ACHN (cell line): ENCODE results near the gene ARNT2.

Source experiments
- DNase-seq: peaks from one replicate; pipeline ENCODE4 v3.0.0-alpha.2; 2015
- in situ Hi-C: cut with HindIII; loops from 2 replicates; pipeline ENCODE4 v1.10.0; 2017; ENCODE audit warnings: low sequenced_read_pairs, low pct_ligation_motif_present, low pct_unique_long_range_greater_than_20kb

ARNT2 gene

DNA sequence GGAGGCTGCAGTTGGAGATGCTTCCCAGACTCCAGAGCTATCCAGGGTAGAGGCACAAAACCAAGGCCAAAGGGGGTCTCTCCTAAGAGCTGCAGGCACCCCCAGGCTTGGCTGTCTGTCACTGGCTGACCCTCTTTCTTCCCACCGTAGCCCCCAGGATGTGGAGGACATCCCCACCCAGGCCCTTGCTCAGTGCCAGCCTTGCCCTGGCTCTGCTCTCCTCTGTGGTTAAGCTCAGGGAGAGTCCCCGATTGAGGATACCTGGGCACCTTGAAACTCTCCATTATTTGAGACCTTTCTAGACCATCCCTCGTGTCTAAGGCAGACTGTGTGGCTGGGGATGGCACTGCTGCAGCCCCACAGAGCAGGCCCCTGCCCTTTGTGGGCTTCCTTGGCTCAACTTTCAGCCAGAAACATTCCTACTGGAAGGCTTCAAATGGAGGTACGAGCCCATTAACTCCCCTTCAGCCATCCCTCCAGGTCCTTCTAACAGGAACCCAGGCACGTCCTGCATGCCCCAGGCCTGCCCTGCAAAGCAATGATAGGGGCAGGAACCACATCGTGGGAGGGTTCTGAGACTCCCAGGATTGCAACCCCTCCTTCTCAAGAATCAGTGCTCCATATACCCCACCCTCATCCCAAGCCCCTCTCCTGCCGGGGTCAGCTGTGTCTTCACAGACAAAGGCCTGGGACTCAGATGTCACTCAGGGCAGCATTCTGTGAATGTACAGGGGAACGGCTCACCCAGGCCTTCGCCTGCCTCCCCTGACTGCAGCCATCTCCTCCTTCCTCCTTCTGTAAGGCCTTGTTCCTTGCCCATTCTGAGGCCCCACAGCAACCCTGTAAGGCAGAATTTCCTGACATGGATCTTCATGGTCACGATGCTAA, 188.0 kb downstream of the ARNT2 start:
- in situ Hi-C loops = no loop called here
- no peak for DNase-seq

DNA sequence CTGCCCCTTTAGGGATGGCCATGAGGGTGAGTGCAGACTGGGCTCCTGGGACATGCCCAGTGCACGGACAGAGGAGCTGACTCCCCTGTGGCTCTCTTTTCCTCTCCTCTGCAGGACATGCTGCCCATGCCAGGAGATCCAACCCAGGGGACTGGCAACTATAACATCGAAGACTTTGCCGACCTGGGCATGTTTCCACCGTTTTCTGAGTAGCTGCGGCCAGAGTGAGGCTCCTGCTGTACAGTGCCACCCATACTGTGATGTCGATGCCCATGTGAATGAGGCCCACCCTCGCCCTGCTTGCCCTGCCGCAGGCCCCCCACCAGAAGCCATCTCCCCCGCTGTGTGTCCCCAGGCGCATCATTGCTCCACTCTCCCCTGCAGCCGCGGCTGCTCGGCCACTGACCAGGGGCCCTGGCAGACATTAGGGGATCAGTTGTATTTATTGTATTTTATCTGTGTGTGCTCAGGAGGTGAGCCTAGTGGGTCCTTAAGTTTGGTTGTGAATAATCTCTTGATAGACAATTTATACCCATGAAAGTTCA, 189.4 kb downstream of the ARNT2 start:
- no peak for DNase-seq
- in situ Hi-C loops = no loop called here

DNA sequence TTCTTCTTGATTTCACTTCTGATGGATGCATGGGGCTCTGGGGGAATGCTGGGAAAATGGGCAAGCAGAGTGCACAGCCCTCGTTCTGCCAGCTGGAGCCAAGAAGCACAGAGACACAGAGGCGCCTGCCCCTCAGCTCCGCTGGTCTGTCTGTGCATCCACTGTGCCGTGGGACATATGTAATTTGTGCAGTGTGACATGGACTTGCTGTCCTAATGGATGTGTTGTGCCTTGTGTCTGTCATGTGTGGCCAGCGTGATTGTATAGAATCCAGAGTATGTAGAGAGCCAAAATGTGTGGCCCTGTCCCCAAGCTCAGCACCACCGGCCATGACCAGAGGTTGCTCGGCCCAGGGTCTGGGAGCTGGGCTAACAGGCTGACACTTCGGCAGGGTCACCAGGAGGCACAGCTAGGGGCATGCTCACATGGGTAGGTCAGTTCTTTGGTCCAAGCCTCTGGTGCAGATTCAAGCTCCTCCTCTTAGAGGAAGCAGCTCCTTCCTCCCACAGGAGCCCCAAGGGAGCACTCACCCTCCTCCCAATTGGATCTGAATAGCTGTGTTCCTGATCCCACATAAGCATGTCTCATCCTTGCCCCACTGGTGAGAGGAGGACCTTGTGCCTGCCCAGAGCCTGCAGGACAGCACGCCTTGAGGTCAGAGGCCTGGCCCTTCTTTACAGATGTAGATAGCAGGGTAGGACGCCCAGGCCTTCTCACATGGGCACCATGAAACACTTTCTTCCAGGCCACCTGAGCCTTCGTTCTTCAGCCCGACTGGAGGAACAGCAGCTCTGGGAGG, 190.1 kb downstream of the ARNT2 start:
- in situ Hi-C loops = no loop called here
- DNase-seq = no peak

DNA sequence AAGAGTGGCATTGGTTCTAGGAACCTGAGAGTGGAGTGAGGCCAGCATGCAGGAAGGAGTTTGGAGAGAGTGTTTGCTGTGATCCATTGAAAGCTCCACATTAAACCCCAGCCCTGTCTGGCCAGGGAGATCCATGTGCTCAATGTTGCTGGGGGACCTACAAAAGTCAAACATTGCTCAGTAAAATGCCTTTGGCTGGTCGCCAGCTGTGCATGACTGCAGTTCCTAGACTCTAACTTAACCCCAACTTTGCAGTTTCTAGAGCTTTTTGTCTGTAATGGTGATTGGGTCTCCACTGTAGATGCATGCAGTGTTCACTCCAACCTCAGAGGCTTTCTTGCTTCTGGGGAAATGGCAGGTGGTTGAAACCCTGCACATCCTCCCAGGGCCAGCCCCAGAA, 191.2 kb downstream of the ARNT2 start:
- no peak for DNase-seq
- in situ Hi-C loops = no loop called here

DNA sequence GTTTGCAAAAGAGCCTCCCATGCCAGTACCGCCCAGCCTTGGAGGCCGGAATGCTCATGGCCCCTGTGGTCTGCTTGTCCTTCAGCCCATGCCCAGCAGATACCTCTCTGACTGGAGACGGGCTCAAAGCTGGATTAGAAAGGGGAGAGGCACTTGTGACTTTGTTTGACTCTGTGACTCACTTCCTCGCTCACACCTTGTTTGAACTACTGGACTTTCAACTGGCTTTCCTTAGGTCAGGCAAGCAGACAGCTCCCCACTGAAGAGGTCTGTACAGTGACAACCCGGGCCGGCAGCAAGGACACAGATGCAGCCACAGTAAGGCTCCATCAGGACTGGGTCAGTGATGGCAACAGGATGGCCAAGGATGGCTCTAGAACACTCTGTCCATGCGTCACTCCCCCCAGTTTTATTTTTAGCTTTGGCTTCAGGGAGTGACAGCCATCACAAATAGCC, 192.4 kb downstream of the ARNT2 start:
- no peak for DNase-seq
- in situ Hi-C loops = no loop called here

DNA sequence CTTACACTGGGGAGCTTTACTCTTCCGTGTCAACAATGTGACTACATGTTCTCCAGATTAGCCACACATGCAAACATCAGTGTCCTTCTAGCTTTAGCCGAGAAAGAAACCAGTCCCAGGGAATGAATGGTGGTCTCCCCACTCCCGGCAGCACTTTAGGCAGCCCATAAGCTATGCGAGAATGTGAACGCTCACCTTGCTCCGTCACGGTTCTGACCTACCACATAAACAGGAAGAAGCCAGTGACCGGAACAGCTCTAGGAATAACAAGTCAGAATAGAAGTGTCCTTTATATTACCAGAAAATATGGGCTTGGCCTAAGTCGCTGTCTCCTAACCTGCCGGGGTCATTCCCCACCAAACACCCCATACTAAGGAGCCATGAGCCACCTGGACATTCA, 192.9 kb downstream of the ARNT2 start:
- DNase-seq = no peak
- in situ Hi-C loops = no loop called here

DNA sequence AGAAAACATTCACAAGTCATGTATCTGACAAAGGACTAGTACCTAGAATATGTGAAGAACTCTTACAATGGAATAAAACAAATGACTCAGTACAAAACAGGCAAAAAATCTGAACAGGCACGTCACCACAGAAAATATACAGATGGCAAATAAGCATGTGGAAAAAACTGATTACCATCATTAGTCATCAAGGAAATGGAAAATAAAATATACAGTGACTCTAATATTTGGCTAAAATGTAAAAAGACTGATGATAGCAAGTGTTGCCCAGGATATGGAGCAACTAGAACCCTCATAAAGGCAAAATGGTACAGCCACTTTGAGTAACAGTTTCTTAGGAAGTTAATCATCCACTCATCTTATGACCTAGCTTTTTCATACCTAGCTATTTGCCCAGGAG, 195.2 kb downstream of the ARNT2 start:
- in situ Hi-C loops = no loop called here

DNA sequence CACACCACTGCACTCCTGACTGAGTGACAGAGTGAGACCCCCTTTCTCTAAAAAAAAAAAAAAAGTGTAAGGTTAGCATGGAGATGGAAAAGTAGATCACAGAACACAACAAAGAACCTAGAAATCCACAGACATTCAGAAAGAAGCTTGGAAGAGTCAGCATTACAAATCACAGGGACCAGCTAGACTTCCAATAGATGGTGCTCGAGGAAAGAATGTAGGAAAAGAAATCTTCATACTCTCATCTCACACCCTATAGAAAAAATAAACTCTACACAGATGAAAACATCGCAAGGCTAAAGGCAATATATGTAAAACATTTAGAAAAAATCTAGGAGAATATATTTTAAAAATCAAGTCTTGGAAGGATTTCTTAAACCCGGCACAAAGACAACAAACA, 196.4 kb downstream of the ARNT2 start:
- no peak for DNase-seq

More for the DNA sequence above, 195.2 kb downstream of the ARNT2 start:
- DNase-seq = no peak

DNA sequence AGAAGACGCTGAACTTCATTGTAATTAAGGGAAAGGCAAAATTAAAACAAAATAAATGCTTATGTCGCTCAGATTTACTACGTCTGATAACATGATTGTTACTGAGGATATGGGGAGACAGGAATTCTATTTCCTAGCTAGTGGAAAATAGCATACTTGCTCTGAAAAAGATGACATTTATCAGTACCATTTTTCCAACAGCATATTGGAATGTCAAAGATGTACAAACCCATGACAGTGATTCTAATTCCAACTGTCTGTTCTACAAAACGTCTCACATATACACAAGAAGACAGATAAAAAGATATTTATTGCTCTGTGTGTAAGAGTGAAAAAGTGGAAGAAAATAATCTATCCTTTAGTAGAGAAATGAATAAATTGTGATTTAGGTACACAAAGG, 197.1 kb downstream of the ARNT2 start:
- DNase-seq = no peak
- in situ Hi-C loops = no loop called here

More for the DNA sequence above, 196.4 kb downstream of the ARNT2 start:
- in situ Hi-C loops = no loop called here

DNA sequence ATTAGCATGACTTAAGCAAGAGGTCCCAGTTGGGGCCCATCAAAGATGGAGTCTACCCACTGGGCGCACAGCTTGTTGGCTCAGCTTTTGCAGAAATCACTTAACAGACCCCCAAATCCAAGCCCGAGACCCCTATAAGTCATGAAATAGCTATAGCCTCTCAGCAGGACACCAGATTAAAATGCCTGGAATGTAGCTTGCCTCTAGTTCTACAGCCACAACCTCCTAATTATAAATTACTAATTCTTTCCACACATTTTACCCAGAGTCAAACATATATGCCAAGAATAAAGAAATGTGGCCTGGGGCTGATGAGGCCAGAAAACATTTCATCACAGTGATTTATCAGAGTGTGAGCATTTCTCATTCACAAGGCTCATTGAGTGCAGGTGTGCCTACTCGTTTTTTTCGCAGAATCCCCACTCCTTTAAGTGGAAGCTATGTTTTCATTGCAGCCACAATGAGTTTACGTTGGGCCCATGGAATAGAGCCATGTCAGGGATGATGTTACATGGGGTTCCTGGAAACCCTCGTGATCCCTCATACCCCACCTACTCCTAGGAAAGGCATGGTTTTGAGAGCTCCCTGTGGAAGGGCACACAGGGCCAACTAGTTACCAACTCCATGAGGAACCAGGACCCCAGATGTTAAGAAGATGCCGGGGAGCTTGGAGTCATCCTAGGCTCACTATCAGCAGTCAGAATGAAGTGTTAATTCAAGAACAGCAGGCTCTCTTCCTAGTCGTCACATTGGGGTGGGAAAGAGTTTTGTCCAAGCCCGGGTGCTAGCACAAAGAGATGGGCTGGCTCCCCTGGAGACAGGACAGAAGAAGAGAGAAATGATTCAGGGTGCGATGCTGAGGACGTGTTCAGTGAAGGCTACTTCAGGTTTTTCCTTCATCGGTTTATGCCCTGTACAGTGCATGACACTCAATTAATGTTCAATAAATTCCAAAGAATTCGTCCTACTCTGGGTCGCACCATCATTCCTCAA, 200.7 kb downstream of the ARNT2 start:
- in situ Hi-C loops = no loop called here
- DNase-seq = no peak

DNA sequence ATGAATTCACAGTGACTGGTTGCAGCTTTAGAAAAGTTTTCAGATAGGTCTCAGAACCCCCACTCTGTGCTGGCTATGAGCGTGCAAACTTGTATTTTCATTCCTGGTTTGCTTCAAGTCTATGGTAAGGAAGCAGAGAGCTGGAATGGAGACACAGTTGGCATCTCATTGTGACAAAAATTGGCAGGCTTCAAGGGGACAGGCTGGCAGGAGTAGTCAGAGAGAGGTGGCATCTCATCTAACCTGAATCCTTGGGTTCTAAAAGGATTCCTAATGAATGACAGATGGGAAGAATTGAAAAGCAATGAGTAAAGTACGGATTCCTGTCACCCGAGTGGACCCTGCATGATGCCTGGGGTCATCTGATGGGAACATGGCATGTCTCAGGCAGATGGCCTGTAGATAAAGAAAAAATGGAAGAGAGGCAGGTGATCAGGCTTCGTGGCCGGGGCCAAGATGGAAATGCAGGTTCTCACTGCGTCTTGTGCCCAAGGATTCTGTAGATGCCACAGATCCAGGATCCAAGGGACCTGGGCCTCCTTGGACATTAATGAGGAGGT, 201.5 kb downstream of the ARNT2 start:
- in situ Hi-C loops = no loop called here

DNA sequence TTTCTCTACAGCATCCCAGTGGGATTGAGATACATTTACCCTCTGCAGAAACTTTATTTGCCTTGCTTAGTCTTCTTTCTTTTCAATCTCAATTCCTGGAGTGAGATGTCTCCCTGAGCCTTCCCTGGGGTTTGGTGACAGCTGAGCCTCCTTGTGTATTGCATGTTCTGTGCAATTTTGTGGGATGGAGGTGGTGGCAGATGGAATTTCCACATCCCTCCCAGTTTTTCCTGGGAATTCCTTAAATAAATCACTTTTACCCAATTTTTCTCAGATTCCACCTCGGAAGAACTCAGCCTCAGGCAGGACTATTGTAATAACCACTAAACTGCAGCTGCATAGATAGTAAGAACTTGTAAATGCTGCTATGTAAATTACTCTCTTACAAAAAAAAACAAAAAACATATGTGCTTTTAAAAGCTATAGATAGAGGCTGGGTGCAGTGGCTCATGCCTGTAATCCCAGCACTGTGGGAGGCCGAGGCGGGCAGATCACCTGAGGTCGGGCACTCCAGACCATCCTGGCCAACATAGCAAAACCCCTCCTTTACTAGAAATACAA, 202.4 kb downstream of the ARNT2 start:
- no peak for DNase-seq
- in situ Hi-C loops = no loop called here

More for the DNA sequence above, 201.5 kb downstream of the ARNT2 start:
- DNase-seq = no peak

DNA sequence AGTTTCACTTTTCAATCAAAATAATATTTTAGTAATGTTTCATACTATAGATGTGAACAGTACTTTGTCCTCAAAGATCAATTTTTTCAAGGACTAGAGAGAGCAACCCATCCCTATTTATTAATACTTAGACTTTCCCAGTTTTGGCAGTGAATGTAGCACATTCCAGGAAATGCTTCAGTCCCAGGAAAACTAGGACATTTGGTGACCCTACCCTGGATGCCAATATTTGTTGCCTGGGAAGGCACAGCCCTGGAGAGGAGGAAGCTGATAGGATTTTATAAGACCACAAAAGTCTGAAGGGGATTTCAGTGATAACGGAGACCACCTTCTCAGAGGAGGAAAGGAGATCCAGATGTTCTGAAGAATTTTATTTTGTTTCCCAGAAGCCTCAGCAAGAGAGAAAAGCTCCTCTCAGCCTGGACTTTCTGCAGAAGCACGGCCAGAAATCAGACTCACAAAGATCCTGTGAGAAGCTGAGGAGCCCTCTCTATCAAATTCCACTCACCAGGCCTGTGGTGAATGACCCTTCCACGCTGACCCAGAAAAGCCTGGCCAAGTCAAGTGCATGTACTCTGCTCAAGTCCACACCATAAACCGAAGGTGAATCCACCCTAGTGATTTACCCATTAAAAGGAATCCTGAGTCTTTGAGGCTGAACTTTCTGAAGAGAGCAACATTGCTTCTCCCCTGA, 203.3 kb downstream of the ARNT2 start:
- DNase-seq = no peak
- in situ Hi-C loops = no loop called here

DNA sequence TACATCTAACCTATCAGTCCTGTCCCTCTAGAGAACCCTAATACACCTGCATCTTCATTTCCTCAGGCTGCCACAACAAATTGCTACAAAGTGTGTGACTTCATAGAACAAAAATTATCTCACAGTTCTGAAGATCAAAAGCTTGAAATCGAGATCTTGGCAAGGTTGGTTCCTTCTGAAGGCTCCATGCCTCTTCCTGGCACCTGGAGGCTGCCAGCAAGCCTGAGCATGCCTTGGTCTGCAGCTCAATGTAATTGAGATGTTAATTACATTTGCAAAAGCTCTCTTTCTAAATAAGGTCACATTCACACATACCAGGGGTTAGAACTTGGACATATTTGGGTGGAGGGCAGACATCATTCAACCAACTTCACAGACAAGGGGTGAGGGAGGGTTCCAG, 204.5 kb downstream of the ARNT2 start:
- DNase-seq = no peak
- in situ Hi-C loops = no loop called here

DNA sequence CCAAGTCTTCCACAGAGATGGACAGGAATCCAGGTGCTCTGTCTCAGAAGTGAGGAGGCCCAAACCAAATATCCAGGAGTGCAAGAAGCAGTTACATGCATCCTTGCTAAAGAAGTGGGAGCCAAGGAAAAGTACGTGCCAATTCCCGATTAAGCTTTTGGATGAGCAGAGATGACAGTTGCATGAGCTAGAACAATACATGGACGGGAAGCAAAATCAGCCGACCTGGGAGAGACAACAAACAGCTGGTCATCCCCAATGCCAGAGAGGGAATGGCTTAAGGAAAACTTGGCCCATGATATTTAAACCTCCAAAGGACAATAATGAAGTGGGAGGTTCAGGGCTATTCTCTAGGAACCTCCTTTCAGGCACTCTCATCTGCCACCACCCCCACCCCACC, 204.9 kb downstream of the ARNT2 start:
- in situ Hi-C loops = no loop called here
- DNase-seq = no peak

DNA sequence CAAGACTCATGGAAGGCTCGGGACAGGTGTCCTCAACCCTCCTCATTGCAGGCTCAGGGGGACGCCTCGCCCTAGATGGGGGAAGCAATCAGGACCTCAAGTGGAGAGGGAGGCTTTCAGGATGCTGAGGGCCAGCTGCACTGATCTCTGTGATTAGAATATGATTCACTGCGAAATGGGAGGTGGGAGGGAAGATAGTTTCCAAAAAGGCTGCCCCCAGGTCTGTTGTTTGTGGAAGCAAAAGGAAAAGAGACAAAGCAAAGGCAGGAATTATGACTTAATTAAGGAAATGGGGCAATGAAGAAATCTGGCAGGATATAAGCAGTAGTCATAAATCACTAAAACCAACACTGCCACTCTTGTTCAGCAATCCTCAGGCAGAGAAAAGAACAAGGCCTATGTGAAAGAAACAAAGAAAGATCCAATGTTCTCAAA, 205.3 kb downstream of the ARNT2 start:
- DNase-seq = no peak
- in situ Hi-C loops = no loop called here

DNA sequence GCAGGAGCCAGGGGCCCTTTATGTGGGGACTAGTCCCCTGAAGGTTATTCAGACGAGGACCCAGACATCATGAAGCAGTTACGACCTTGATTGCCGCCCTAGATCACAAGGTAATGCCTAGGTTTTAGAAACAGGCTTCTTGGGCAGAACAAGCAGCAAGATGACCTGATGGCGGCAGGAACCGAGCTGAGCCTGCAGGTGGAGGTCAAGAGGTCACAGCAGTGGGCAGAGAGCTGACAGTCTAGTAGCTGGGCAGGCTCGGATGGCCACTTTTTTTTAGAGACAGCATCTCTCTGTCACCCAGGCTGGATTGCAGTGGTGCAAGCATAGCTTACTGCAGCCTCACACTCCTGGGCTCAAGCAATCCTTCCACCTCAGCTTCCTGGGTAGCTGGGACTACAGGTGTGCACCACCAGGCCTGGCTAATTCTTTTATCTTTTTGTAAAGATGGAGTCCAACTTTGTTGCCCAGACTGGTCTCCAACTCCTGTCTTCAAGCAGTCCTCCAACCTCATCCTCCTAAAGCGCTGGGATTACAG, 207.4 kb downstream of the ARNT2 start:
- DNase-seq = no peak
- in situ Hi-C loops = no loop called here
